Measurements from ENCODE around the gene SLC15A3. TPM values are rescaled to one million over a fixed set of nuclear protein-coding genes. Genes with fewer than 3 reads are reported as not detected.
A peak's percentile ranks its signal among the peaks of the same experiment; 100 is the strongest.
"Not testable (repeated sequence)": the region's sequence is repeated elsewhere in the genome, so short reads cannot be mapped to it uniquely, and the experiment has no call there.

Gene SLC15A3
- total and polyA plus RNA-seq, 2 experiments from 2014 or later, result 2.1 TPM; not detected in 1

- Histone ChIP-seq H3K27me3 (peaks cover 6% of the 10 kb centered on the region), H3K4me1 (ENCODE audit: low read depth) (peaks cover 5% of the 10 kb centered on the region), H3K9me3 (ENCODE audit: low read depth) (no peaks in the 10 kb centered on the region), H3K27ac (peak within 1 kb of the TSS; percentile 94), H3K36me3 (no peaks in the 10 kb centered on the region), H3K4me3 (peak within 1 kb of the TSS; percentile 43)
- no peak for TF ChIP-seq CTCF (IDR thresholded peaks at IDR 0.05; ENCODE audit: low read depth, low read length)
- DNase-seq (ENCODE audit: low read depth in 1 of 2, low spot score in 1 of 2), result peak; percentile 92
These were observed 38.0 kb downstream of the SLC15A3 start, which contains the start of gene TMEM109 for GRCh38 chr11:60913793-60914632. Gene TMEM109 (plus strand): TSS chr11:60914158. CDS start chr11:60919694, 5,536 bp downstream.

- peaks cover 16% of the 10 kb centered on the region for H3K27me3 ChIP-seq
- no peaks in the 10 kb centered on the region for H3K9me3 ChIP-seq (ENCODE audit: low read depth)
- no peak for TF ChIP-seq CTCF (IDR thresholded peaks at IDR 0.05; ENCODE audit: low read depth, low read length)
- no peak for DNase-seq (ENCODE audit: low read depth in 1 of 2, low spot score in 1 of 2)
- H3K27ac ChIP-seq, result peak overlapping the region; percentile 94
- no peaks in the 10 kb centered on the region for H3K36me3 ChIP-seq
- H3K4me1 ChIP-seq (ENCODE audit: low read depth), result peaks cover 5% of the 10 kb centered on the region
- no peak overlapping the region for H3K4me3 ChIP-seq
These were observed 39.0 kb downstream of the SLC15A3 start for GRCh38 chr11:60912851-60913528.

GRCh38 chr11:60912223-60912850 lies 39.6 kb downstream of the SLC15A3 start:
- H3K9me3 ChIP-seq (ENCODE audit: low read depth), result no peaks in the 10 kb centered on the region
- no peak for DNase-seq (ENCODE audit: low read depth in 1 of 2, low spot score in 1 of 2)
- TF ChIP-seq CTCF (IDR thresholded peaks at IDR 0.05; ENCODE audit: low read depth, low read length), result no peak
- H3K4me1 ChIP-seq (ENCODE audit: low read depth), result peaks cover 5% of the 10 kb centered on the region
- peaks cover 20% of the 10 kb centered on the region for H3K27me3 ChIP-seq
- no peaks in the 10 kb centered on the region for H3K36me3 ChIP-seq
- H3K27ac ChIP-seq, result peak overlapping the region; percentile 13
- H3K4me3 ChIP-seq, result no peak overlapping the region

- no peak for DNase-seq (ENCODE audit: low read depth in 1 of 2, low spot score in 1 of 2)
- no peaks in the 10 kb centered on the region for H3K9me3 ChIP-seq (ENCODE audit: low read depth)
- H3K36me3 ChIP-seq, result no peaks in the 10 kb centered on the region
- H3K4me1 ChIP-seq (ENCODE audit: low read depth), result peaks cover 5% of the 10 kb centered on the region
- H3K4me3 ChIP-seq, result no peak overlapping the region
- TF ChIP-seq CTCF (IDR thresholded peaks at IDR 0.05; ENCODE audit: low read depth, low read length), result no peak
- no peak overlapping the region for H3K27ac ChIP-seq
- H3K27me3 ChIP-seq, result peaks cover 20% of the 10 kb centered on the region
These were observed 41.1 kb downstream of the SLC15A3 start for GRCh38 chr11:60910711-60911380.

GRCh38 chr11:60910281-60910687 lies 41.7 kb downstream of the SLC15A3 start:
- Histone ChIP-seq H3K4me1 (ENCODE audit: low read depth) (peaks cover 9% of the 10 kb centered on the region), H3K27me3 (peaks cover 20% of the 10 kb centered on the region), H3K4me3 (no peak overlapping the region), H3K36me3 (no peaks in the 10 kb centered on the region), H3K27ac (no peak overlapping the region), H3K9me3 (ENCODE audit: low read depth) (no peaks in the 10 kb centered on the region)
- no peak for DNase-seq (ENCODE audit: low read depth in 1 of 2, low spot score in 1 of 2)
- TF ChIP-seq CTCF (IDR thresholded peaks at IDR 0.05; ENCODE audit: low read depth, low read length), result no peak

GRCh38 chr11:60909680-60910280 lies 42.2 kb downstream of the SLC15A3 start:
- not testable (repeated sequence) for H3K27ac ChIP-seq, H3K4me3 ChIP-seq

More at GRCh38 chr11:60909680-60910280, 42.2 kb downstream of the SLC15A3 start:
- H3K4me1 ChIP-seq (ENCODE audit: low read depth); H3K36me3 ChIP-seq; H3K9me3 ChIP-seq (ENCODE audit: low read depth); DNase-seq (ENCODE audit: low read depth in 1 of 2, low spot score in 1 of 2): not testable (repeated sequence)
- H3K27me3 ChIP-seq, result peaks cover 20% of the 10 kb centered on the region
